GM12891 (cell line): ENCODE data around the gene MZB1.
A peak's percentile ranks its signal among the peaks of the same experiment; 100 is the strongest.

Source experiments
- POLR2A ChIP-seq: IDR thresholded peaks from 2 replicates; pipeline ENCODE4 v1.6.1; 2011; ENCODE audit warnings: low read depth, low read length, control low read depth
- TAF1 ChIP-seq: IDR thresholded peaks from 2 replicates; pipeline ENCODE4 v1.6.1; 2011; ENCODE audit warnings: low read depth, low read length, control low read depth

DNA sequence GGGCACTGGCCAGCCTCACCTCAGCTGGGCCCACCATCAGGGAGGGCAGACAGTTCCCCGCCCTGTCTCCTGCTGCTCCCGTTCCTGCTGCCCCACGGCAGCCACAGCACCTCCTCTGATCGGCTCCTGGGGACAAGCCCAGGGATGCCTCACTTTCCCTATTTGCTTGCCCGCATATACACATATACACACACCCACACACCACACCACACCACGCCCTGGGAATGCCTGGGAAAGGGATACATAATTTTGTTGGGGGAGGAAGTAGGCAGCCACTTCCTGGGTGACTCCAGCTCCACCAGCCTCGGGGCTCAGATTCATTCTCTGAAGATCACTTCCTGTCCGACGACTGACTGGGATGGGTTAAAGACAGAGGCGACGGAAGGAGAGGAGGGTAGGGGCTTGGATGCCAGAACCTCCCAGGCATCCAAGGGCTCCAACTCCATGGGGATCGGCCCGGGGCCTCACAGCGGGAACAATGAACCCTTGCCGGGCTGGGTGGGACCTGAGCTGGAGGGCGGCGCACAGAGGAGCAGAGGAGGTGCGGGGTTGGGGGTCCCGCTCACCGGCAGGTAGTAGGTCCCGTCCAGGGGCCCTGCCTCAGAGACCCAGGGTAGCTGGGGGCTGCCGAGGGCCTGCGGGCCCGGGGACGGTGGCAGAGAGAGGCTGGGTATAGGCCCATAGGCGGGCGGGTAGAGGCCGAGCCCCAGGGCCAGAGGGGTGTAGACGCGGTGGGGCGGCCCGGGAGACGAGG, 2.0 kb upstream of the MZB1 start:
- TF ChIP-seq POLR2A (no peak; the same call in 1 of the 2 replicates), TAF1 (peak; percentile 18; the same call in 1 of the 2 replicates)
